GM21723 (cell line): Measurements from ENCODE around the gene PRKRIP1.
A peak's percentile ranks its signal among the peaks of the same experiment; 100 is the strongest.
"Not testable (repeated sequence)": the region's sequence is repeated elsewhere in the genome, so short reads cannot be mapped to it uniquely, and the experiment has no call there.

Source experiments
- ATAC-seq: cut with Tn5 transposase; IDR thresholded peaks from one replicate; pipeline ENCODE4 v1.9.1; 2021; ENCODE audit warnings: mild to moderate bottlenecking, moderate library complexity; ENCODE audit not compliant: unreplicated experiment

PRKRIP1 gene

GRCh38 chr7:102395873-102396709, at the start of gene PRKRIP1:
Gene PRKRIP1, plus strand, starts transcription at chr7:102396363. Its CDS starts 49 bp downstream, at chr7:102396412.
- ATAC-seq: peak; percentile 97

GRCh38 chr7:102346983-102347382, 49.2 kb upstream of the PRKRIP1 start:
- not testable (repeated sequence) for ATAC-seq

GRCh38 chr7:102356344-102356743, 39.8 kb upstream of the PRKRIP1 start, which contains the start of gene SPDYE6:
Gene SPDYE6, minus strand, starts transcription at chr7:102356444. Its CDS starts 421 bp downstream, at chr7:102356023.
- ATAC-seq: not testable (repeated sequence)

GRCh38 chr7:102363549-102364393, 32.4 kb upstream of the PRKRIP1 start:
- peak; percentile 100 for ATAC-seq

GRCh38 chr7:102364394-102364886, 31.7 kb upstream of the PRKRIP1 start:
- ATAC-seq: not testable (repeated sequence)

GRCh38 chr7:102365390-102365789, 30.8 kb upstream of the PRKRIP1 start:
- not testable (repeated sequence) for ATAC-seq

- not testable (repeated sequence) for ATAC-seq
Observed at GRCh38 chr7:102370038-102370437, 26.1 kb upstream of the PRKRIP1 start.

- not testable (repeated sequence) for ATAC-seq
Observed at GRCh38 chr7:102372796-102373195, 23.4 kb upstream of the PRKRIP1 start.

GRCh38 chr7:102376964-102377466, 19.1 kb upstream of the PRKRIP1 start:
- ATAC-seq: no peak

GRCh38 chr7:102380837-102381236, 15.3 kb upstream of the PRKRIP1 start:
- ATAC-seq: not testable (repeated sequence)

GRCh38 chr7:102381696-102382425, 14.3 kb upstream of the PRKRIP1 start:
- not testable (repeated sequence) for ATAC-seq

- no peak for ATAC-seq
Observed at GRCh38 chr7:102387064-102387463, 9.1 kb upstream of the PRKRIP1 start.

- no peak for ATAC-seq
Observed at GRCh38 chr7:102389810-102390209, 6.4 kb upstream of the PRKRIP1 start.

- ATAC-seq: no peak
Observed at GRCh38 chr7:102390697-102391484, 5.3 kb upstream of the PRKRIP1 start.

- ATAC-seq: no peak
Observed at GRCh38 chr7:102392330-102392729, 3.8 kb upstream of the PRKRIP1 start.

GRCh38 chr7:102393467-102393866, 2.7 kb upstream of the PRKRIP1 start:
- no peak for ATAC-seq

GRCh38 chr7:102395592-102395872, 631 bp upstream of the PRKRIP1 start:
- no peak for ATAC-seq

- peak; percentile 5 for ATAC-seq
Observed at GRCh38 chr7:102396710-102397019, 502 bp downstream of the PRKRIP1 start.

GRCh38 chr7:102398543-102398942, 2.4 kb downstream of the PRKRIP1 start:
- no peak for ATAC-seq

- ATAC-seq: no peak
Observed at GRCh38 chr7:102400360-102400759, 4.2 kb downstream of the PRKRIP1 start.
